ENCODE measurements around the gene ZNF71.

ZNF71 gene

GRCh38 chr19:56597696-56598095, 2.6 kb downstream of the ZNF71 start:
- no peak overlapping the region for H3K27ac ChIP-seq
- CTCF ChIA-PET, result no interaction called here
- TF ChIP-seq CTCF (conservative IDR thresholded peaks at IDR 0.05; ENCODE audit: low read depth), result no peak
- POLR2A ChIA-PET (ENCODE audit: low non-redundant PET), result no interaction called here
- DNase-seq (ENCODE audit: low spot score), result no peak

GRCh38 chr19:56601375-56601774, 6.3 kb downstream of the ZNF71 start:
- no peak for TF ChIP-seq CTCF (conservative IDR thresholded peaks at IDR 0.05; ENCODE audit: low read depth)
- CTCF ChIA-PET, result no interaction called here
- POLR2A ChIA-PET (ENCODE audit: low non-redundant PET), result no interaction called here
- DNase-seq (ENCODE audit: low spot score), result no peak
- H3K27ac ChIP-seq, result no peak overlapping the region

GRCh38 chr19:56603829-56604228, 8.7 kb downstream of the ZNF71 start:
- ChIA-PET CTCF (no interaction called here), POLR2A (ENCODE audit: low non-redundant PET) (no interaction called here)
- no peak for DNase-seq (ENCODE audit: low spot score)
- no peak for TF ChIP-seq CTCF (conservative IDR thresholded peaks at IDR 0.05; ENCODE audit: low read depth)
- no peak overlapping the region for H3K27ac ChIP-seq

GRCh38 chr19:56608274-56608964, 13.3 kb downstream of the ZNF71 start:
- TF ChIP-seq CTCF (conservative IDR thresholded peaks at IDR 0.05; ENCODE audit: low read depth), result no peak
- POLR2A ChIA-PET (ENCODE audit: low non-redundant PET), result no interaction called here
- no peak for DNase-seq (ENCODE audit: low spot score)
- CTCF ChIA-PET, result no interaction called here
- no peak overlapping the region for H3K27ac ChIP-seq

GRCh38 chr19:56611288-56611687, 16.2 kb downstream of the ZNF71 start:
- DNase-seq (ENCODE audit: low spot score), result no peak
- no peak for TF ChIP-seq CTCF (conservative IDR thresholded peaks at IDR 0.05; ENCODE audit: low read depth)
- CTCF ChIA-PET, result no interaction called here
- POLR2A ChIA-PET (ENCODE audit: low non-redundant PET), result no interaction called here
- no peak overlapping the region for H3K27ac ChIP-seq

GRCh38 chr19:56612737-56613136, 17.6 kb downstream of the ZNF71 start:
- ChIA-PET CTCF (no interaction called here), POLR2A (ENCODE audit: low non-redundant PET) (no interaction called here)
- TF ChIP-seq CTCF (conservative IDR thresholded peaks at IDR 0.05; ENCODE audit: low read depth), result no peak
- no peak overlapping the region for H3K27ac ChIP-seq
- no peak for DNase-seq (ENCODE audit: low spot score)

Measured in RWPE1 (cell line).